GM18907 (cell line): ENCODE measurements around the gene TMEM208.

Experiments used
- ATAC-seq: cut with Tn5 transposase; IDR thresholded peaks from one replicate; pipeline ENCODE4 v1.9.1; 2021; ENCODE audit warnings: mild to moderate bottlenecking, moderate library complexity; ENCODE audit not compliant: unreplicated experiment

Gene TMEM208

GRCh38 chr16:67248401-67249177 is 21.7 kb downstream of the TMEM208 start, which contains the start of gene SLC9A5:
TSS of gene SLC9A5 (plus strand) at chr16:67248979. CDS start at chr16:67249015, 36 bp downstream.
- ATAC-seq = no peak

- ATAC-seq = no peak
Measured at GRCh38 chr16:67249178-67250044, 22.5 kb downstream of the TMEM208 start.

GRCh38 chr16:67250045-67250327 is 23.1 kb downstream of the TMEM208 start:
- no peak for ATAC-seq

GRCh38 chr16:67252609-67253497 is 25.9 kb downstream of the TMEM208 start:
- ATAC-seq = no peak

DNA sequence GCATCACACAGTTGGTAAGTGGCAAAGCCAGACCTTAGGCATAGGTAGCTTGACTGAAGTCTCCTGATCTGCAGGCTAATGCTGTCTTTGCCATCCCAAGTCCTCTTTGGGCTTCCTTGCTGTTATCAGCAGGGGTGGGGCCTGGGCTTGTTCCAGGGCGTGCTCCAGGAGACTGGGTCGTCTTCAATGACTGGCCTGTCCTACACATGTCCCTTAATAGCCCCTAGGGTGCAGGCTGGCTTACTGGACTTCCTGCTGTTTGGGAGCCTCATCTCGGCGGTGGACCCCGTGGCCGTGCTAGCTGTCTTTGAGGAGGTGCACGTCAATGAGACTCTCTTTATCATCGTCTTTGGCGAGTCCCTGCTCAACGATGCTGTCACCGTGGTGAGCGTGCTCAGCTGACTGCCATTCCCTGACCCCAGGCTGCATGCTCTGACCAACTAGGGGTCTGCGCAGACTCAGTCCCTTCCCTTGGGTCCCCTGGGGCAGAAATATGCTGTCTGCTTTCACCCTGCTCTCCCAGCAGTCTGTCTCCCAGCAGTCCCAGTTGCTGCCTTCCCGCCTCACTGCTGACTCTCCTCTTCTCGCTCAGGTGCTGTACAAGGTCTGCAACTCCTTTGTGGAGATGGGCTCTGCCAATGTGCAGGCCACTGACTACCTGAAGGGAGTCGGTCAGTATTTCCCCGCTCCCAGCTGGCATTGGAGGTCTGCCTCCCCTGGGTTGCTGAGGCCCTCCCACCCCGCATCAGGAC is 28.0 kb downstream of the TMEM208 start:
- ATAC-seq = no peak

DNA sequence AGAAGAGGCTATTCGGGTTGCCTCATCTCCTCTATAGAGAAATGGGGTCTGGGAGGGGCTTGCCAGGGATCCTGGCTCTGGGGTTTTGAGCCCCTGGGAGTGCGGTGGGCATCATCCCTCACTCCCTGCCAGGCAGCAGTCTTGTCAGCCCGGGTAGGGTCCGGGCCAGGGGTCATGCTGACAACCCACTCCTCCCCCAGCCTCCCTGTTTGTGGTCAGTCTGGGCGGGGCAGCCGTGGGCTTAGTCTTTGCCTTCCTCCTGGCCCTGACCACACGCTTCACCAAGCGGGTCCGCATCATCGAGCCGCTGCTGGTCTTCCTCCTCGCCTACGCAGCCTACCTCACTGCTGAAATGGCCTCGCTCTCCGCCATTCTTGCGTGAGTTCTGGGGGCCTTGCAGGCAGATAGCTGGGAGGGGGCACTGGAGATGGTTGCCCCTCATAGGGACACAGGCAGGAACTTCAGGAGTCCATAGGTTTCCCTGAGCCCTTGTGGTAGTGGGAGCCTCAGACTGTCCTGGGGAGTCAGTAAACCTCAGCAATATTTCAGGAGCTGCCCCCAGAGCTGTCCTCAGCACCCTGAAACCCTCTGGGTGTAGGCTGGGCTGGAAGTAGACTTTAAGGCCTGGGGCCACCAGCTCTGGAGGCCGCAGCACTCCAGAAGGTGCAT is 28.8 kb downstream of the TMEM208 start:
- no peak for ATAC-seq

DNA sequence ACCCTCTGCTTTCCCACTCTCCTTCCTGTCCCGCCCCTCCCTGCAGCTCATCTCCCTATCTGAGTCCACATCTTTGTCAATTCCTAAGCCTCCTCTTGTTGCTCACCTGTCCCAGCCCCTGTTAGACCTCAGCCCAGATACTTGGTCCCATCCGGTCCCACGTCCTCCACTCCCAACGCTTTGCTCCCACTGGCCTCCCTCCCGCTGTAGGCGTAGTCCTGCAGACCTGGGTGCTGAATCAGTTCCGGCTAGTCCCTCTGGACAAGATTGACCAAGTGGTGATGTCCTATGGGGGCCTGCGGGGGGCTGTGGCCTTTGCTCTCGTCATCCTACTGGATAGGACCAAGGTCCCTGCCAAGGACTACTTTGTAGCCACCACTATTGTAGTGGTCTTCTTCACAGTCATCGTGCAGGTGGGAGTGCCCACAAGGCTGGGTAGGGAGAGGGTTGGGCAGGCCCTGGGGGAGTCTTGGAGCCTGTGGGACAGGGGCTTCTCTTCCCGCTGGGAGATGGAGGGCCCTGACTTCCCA is 29.8 kb downstream of the TMEM208 start:
- ATAC-seq = no peak

DNA sequence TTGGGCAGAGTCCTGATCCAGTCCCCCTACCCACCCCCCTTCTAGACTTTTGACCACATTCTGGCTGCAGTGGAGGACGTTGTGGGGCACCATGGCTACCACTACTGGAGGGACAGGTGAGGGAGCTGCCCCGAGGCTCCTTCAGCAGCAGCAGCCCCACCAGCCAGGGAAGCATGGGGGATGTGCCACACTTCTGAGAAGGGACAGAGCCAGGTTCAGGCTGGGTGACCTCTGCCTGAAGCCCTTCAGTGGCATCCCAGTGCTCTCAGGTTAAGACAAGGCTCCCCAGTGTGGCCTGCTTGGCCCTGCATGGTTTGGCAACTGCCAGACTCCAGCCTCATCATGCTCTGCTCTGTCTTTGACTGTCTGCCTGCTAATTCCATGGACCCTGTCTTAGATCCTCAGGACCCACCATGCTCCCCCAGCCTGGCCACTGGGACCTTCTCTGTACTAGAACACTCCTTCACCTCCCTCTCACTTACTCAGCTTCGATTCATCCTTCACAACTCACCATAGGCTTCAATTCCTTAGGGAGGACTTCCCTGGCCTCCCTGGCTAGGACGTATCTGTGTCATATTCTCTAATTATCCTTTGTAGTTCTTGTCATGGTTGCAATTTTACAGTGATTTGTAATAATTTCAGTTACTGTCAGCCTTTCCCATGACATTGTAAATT is 30.7 kb downstream of the TMEM208 start:
- no peak for ATAC-seq

DNA sequence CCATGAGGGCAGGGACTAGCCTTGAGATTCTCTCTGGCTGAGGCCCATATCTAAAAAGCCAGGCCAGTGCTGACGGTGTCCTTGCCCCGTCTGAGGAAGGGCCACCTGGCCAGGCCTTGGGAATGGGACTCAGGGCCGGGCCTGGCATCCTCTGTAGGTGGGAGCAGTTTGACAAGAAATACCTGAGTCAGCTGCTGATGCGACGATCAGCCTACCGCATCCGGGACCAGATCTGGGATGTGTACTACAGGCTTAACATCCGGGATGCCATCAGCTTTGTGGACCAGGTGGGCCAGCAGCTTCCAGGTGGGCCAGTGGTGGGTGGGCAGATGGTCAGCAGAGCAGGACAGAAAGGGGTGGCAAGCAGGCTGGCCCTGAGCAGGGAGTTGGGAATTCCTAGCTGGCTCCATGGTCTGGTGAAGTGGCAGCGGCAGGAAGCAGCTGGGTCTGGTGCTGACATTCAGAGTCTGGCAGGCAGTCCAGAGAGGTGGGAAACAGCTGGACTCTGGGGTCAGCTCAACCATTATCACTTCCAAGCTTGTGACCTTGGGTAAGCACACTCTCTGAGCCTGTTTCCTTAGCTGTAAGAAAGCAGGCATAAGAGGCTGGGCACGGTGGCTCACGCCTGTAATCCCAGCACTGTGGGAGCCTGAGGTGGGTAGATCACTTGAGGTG is 31.4 kb downstream of the TMEM208 start:
- ATAC-seq = no peak

DNA sequence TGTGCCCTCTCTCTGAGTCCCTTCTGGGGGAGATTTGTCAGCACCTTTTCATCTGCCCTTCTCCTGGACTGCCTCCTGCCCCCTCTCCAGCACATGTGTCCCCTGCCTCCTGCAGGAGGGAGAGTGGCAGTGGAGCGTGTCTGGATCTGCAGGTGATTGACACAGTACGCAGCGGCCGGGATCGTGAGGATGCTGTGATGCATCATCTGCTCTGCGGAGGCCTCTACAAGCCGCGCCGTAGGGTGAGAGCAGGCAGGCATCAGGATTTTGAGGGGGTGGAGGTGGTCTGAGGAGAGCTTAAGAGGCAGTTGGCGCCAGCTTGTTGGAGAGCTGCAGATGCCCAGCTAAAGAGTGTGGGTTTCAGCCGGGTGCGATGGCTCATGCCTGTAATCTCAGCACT is 32.8 kb downstream of the TMEM208 start:
- ATAC-seq = no peak

DNA sequence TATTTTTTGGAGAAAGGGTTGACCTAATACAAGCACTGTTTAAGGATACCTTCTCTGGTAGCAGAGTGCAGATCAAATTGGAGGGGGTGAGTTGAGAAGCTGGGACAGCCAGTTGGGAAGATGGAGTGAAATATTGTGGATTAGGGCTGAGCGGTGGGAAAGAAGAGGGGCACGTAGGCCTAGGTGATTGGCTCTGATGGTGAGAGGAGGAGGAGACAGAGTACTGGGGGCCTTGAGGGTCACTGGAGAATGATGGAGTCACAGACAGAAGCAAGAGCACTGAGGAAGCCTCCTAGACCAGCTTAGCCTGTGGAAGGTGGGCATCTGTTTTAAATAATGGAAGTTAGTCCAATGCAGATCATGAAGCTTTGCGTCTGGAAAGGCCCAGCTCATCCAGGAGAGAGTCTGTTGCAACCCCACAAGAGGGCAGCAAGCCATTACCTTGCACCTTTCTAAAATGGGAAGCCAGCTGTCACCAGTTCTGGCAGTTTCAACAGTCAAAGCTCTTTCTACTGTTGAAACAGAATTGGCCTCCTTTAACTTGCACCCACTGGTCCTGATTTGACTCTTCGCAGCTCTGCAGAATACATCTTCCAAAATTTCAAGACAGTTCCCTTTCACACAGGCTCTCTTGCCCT is 33.6 kb downstream of the TMEM208 start:
- no peak for ATAC-seq

- ATAC-seq = no peak
Measured at GRCh38 chr16:67263201-67263600, 36.3 kb downstream of the TMEM208 start.

GRCh38 chr16:67264277-67264676 is 37.3 kb downstream of the TMEM208 start:
- ATAC-seq = no peak

- no peak for ATAC-seq
Measured at GRCh38 chr16:67264866-67265265, 37.9 kb downstream of the TMEM208 start.

- no peak for ATAC-seq
Measured at GRCh38 chr16:67265834-67266233, 38.9 kb downstream of the TMEM208 start.

- no peak for ATAC-seq
Measured at GRCh38 chr16:67268136-67268579, 41.2 kb downstream of the TMEM208 start.

GRCh38 chr16:67269766-67270165 is 42.8 kb downstream of the TMEM208 start:
- ATAC-seq = no peak

DNA sequence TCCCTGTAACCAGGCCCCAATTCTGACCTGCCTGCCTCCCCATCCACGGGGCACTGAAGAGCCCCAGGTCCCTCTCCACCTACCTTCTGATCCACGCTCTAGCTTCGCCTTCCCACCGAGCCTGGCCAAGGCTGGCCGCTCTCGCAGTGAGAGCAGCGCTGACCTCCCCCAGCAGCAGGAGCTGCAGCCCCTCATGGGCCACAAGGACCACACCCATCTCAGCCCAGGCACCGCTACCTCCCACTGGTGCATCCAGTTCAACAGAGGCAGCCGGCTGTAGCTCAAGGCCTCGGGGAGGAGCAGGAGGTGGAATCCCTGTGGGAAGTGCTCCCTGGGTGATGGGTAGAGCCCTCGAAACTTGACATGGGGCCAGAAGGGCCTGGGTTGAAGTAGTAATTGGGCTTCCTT is 44.0 kb downstream of the TMEM208 start:
- ATAC-seq = no peak
